ENCODE results near the gene PLA2G3. TPM values are rescaled to one million over a fixed set of nuclear protein-coding genes. Genes with fewer than 3 reads are reported as not detected.

PLA2G3 gene
- total RNA-seq, 1 donor from 2014 or later: not detected

DNA sequence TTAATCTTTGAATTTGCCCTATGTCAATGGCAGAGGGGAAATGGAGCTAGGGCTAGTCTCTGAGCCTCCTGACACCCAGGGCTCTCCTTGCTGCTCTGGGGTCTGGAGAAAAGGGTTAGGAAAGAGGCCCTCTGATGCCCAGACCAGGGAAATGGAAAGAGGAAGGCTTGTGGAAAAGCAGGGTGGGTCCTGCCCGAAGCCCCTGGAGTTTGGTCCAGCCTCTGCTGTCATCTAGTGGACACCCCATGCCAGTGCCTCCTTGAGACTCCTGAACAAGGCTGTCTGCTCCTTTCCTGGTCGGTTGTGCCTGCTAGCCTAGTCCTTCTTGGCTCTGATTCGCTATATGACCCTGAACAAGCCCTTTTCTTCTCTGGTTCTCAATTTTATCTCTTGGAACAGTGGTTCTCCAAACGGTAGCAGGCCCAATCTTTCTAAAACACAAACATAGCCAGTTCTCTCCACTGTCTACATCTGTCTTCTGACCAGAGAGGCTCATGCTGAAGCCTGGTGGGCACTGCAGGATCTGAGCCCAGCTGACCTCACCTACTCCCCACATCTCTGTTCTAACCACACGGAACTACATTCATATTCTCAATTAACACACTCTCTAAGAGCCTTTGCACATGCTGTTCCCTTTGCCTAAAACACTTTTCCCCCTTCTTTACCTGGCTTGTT, 8.8 kb upstream of the PLA2G3 start:
- TF ChIP-seq, protein P1, sequence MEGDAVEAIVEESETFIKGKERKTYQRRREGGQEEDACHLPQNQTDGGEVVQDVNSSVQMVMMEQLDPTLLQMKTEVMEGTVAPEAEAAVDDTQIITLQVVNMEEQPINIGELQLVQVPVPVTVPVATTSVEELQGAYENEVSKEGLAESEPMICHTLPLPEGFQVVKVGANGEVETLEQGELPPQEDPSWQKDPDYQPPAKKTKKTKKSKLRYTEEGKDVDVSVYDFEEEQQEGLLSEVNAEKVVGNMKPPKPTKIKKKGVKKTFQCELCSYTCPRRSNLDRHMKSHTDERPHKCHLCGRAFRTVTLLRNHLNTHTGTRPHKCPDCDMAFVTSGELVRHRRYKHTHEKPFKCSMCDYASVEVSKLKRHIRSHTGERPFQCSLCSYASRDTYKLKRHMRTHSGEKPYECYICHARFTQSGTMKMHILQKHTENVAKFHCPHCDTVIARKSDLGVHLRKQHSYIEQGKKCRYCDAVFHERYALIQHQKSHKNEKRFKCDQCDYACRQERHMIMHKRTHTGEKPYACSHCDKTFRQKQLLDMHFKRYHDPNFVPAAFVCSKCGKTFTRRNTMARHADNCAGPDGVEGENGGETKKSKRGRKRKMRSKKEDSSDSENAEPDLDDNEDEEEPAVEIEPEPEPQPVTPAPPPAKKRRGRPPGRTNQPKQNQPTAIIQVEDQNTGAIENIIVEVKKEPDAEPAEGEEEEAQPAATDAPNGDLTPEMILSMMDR (conservative IDR thresholded peaks at IDR 0.05; ENCODE audit: low read depth, low read length): peak; percentile 99

DNA sequence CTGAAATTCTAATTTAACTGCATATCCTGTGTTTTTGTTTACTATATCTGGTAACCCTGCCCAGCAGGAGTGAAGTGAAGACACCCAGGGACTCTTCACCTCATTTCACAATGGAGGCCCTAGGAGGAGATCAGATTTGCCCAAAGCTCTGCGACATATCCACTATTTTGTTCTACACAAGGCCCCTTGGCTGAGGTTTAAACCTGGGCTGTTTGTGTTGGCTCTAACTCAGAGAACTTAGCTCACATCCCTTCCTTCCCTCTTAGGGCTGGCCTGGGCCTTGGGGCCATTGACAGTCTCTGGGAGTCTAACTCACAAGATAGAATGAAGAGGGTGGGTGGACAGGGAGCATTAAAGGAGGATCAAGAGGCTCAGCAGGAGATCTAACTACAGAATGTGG, 8.2 kb upstream of the PLA2G3 start:
- no peak overlapping the region for H3K4me3 ChIP-seq (ENCODE audit: low read depth, low read length)
- TF ChIP-seq, protein P1 (conservative IDR thresholded peaks at IDR 0.05; ENCODE audit: low read depth, low read length): no peak
- no peak for DNase-seq (ENCODE audit: low read depth)

More for the DNA sequence above, 8.8 kb upstream of the PLA2G3 start:
- DNase-seq (ENCODE audit: low read depth): no peak
- H3K4me3 ChIP-seq (ENCODE audit: low read depth, low read length): no peak overlapping the region

DNA sequence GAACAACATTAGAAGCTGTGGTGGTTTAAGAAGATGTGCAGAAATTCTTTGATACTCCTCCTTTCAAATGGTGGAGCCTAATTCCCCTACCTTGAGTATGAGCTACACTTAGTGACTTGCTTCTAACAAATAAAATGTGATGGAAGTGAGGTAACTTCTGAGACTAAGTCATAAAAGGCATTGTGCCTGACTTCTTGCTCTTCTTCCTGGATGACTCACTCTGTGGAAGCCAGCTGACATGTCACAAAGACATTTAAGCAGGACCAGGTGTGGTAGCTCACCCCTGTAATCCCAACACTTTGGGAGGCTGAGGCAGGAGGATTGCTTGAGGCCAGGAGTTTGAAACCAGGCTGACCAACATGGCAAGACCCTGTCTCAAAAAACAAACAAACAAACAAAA, 3.9 kb upstream of the PLA2G3 start:
- no peak for DNase-seq (ENCODE audit: low read depth)
- no peak overlapping the region for H3K4me3 ChIP-seq (ENCODE audit: low read depth, low read length)
- TF ChIP-seq, protein P1 (conservative IDR thresholded peaks at IDR 0.05; ENCODE audit: low read depth, low read length): no peak

DNA sequence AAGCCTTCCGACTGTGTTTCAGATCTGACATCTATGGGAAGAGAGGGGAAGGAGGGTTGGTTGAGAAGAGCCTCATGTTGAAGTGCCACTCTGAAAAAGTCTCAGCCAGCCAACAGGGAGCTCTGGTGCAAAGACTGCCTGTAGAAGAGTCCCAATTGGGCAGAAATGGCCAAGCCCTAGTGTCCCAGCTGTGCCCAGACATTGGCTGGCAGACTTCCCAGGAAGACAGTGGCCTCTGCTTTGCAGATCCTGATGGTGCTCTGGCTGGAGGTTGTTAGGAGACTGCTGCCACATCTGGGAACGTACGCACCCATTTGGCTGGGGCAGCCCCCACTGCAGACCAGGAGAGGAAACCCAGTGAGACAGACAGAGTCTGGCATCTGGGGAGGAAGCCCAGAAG, 3.2 kb upstream of the PLA2G3 start:
- DNase-seq (ENCODE audit: low read depth): no peak
- H3K4me3 ChIP-seq (ENCODE audit: low read depth, low read length): no peak overlapping the region
- TF ChIP-seq, protein P1 (conservative IDR thresholded peaks at IDR 0.05; ENCODE audit: low read depth, low read length): no peak

DNA sequence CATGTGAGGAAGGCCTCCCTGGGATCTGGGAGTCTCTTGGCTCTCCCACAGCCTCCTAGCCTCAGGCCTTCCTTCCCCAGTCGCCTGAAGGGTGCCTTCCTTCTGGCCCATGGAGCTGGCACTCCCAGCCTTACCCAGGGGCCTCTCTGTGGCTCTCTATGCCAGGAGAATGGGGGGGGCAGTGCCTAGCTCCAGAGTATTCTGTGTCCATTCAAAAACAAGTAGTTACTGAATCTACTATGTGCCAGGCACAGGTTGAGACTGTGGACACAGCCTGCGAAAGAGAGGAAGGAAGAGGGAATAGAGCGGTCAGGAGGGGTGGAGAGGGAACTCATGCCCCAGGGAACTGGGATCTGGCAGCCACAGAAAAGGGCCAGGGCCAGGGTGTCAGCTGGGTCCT, 2.7 kb upstream of the PLA2G3 start:
- TF ChIP-seq, protein P1 (conservative IDR thresholded peaks at IDR 0.05; ENCODE audit: low read depth, low read length): no peak
- H3K4me3 ChIP-seq (ENCODE audit: low read depth, low read length): no peak overlapping the region
- no peak for DNase-seq (ENCODE audit: low read depth)

DNA sequence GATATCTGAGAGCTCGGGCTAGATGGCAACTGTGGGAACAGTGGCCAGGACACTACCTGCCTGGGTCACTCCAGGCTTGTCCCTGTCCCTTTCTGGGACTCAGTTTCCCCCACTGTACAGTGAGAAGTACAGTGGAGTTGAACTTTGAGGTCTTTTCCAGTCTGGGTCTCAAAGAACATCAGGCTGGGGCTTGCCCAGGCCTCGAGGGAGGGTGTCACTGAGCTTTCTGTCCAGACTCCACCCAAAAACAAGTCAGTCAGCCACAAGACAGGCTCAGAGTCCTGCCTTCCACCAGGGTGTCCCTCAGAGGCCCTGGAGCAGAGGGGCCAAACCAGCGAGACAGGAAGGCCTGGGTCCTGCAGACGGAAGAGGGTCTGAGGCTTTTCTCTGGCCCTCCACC, 2.0 kb upstream of the PLA2G3 start:
- TF ChIP-seq, protein P1 (conservative IDR thresholded peaks at IDR 0.05; ENCODE audit: low read depth, low read length): no peak
- H3K4me3 ChIP-seq (ENCODE audit: low read depth, low read length): no peak overlapping the region
- DNase-seq (ENCODE audit: low read depth): no peak

DNA sequence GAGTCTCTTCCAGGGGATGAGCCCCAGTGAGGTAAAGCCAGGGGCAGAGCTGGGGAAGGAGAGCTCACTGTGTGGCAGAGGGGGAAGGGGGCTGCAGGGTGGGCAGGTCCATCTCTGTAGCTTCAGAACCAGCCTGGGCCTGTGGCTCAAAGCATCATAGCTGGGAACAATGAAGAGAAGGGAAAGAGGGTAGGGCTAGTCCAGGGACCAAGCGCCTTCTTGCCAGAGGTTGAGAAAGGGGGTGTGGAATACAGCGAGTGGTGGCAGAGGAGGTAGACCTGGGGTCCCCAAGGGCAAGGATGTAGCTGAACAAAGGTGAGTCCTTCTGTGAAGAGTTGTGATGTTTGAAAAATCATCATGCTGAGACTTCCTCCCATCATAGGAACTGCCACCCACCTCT, 1.2 kb upstream of the PLA2G3 start:
- DNase-seq (ENCODE audit: low read depth): no peak
- TF ChIP-seq, protein P1 (conservative IDR thresholded peaks at IDR 0.05; ENCODE audit: low read depth, low read length): no peak
- H3K4me3 ChIP-seq (ENCODE audit: low read depth, low read length): no peak overlapping the region

Measured in epithelial cell of proximal tubule (primary cell).